ENCODE results near the gene GGN.
"Not testable (repeated sequence)": the region's sequence is repeated elsewhere in the genome, so short reads cannot be mapped to it uniquely, and the experiment has no call there.

The GGN gene

DNA sequence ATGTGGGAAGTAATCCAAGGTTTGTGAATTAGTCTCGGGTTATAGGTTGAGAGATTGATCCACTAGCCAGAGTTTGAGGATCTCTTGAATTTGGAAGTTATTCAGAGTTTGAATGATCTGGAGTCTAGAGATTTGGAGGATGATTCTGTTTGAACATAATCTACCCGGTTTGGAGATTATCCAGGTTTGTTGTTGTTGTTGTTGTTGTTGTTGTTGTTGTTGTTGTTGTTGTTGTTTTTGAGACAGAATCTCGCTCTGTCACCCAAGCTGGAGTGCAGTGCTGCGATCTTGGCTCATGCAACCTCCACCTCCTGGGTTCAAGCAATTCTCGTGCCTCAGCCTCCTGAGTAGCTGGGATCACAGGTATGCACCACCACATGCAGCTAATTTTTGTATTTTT, 24.1 kb upstream of the GGN start:
- not testable (repeated sequence) for DNase-seq (ENCODE audit: low read depth in 2 of 2)

DNA sequence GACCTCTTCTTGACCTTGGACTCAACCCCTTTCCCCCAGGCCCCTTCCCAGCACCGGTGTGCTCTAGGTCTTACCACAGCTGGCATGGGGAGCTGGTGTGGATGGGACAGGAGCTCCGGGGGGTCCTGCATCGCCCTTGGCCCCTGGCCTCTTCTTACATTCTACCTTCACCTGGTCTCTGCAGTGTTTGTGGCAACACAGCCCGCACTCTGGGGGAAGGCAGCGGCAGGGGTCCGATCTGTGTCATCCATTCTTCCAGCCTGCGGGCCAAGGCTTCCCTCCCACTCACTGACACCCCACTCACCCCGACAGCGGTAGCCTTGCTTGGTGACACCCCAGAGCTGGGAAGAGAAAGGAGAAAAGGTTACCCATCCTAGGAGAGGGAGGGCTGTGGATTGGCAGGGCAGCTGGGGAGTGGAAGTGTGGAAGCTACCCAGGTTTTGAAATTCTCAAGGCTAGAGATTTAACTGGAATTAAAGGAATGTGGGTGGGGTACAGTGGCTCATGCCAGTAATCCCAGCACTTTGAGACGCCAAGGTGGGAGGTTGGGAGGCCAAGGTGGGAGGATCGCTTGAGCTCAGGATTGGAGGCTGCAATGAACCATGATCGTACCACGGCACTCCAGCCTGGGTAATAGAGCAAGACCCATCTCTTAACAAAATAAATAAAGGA, 23.3 kb upstream of the GGN start:
- DNase-seq (ENCODE audit: low read depth in 2 of 2): no peak

DNA sequence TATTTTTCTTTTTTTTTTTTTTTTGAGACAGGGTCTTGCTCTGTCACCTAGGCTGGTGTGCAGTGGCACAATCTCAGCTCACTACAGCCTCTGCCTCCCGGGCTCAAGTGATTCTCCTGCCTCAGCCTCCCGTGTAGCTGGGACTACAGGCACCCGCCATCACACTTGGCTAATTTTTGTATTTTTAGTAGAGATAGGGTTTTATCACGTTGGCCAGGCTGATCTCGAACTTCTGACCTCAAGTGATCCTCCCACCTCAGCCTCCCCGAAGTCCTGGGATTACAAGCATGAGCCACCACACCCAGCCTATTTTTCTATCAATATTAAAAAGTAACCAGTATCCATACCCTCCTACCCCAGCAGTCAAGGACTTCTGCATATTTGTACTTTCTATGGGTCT, 22.6 kb upstream of the GGN start:
- not testable (repeated sequence) for DNase-seq (ENCODE audit: low read depth in 2 of 2)

DNA sequence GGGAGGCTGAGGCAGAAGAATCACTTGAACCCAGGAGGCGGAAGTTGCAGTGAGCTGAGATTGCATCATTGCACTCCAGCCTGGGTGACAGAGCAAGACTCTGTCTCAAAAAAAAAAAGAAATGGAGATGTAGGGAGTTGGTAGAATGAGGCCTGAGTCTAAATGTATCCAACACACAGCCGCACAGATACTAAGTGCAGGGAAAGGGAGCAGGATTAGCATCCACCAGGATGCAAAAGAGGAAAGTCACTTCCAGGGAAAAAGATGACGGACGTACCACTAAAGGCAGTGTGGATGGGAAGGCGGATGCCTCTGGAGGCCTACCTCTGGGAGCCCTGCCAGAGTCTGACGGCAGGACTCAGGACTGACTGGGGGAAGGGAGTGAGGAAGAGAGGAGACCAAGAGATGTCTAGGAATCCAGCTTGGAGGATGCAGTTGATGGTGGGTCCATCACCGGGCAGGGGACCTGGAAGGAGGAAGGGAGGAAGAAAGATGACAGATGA, 21.8 kb upstream of the GGN start:
- no peak for DNase-seq (ENCODE audit: low read depth in 2 of 2)

DNA sequence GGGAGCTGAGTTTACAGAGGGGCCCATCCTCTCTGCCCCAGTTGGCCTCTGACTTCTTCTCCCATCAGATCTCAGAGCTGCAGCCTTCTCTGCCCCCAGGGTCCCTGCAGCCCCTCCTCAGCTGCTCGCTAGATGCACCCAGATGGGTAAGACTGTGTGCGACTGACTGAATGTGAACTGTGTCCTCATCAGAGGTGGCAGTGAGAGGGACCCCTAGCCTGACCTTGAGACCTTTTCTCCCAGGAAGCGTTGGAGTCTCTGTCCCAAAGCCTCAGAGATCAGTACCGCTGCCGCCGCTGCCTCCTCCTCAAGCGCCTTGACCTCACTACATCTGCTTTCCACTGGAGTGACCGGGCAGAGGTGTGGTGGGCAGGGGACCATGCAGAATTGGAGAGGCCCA, 17.4 kb upstream of the GGN start:
- DNase-seq (ENCODE audit: low read depth in 2 of 2): no peak

DNA sequence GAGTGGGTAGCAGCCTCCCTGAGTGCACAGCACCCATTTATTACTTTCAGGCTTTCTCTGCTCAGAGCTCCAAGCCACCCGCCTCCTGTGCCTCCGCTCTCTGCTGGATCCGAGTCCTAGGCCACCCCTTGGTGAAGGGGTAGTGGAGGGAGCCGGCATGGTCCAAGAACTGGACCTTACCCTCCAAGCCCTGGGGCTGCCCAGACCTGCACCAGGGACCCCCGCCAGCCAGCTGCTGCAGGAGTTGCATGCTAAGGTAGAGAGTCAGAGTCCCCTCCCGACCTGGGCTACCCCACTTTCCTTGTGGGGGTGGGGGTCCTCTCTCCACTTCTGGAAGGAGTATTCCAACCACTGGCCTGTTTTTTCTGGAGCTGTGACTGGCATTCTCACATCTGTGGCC, 17.0 kb upstream of the GGN start:
- DNase-seq (ENCODE audit: low read depth in 2 of 2): no peak

DNA sequence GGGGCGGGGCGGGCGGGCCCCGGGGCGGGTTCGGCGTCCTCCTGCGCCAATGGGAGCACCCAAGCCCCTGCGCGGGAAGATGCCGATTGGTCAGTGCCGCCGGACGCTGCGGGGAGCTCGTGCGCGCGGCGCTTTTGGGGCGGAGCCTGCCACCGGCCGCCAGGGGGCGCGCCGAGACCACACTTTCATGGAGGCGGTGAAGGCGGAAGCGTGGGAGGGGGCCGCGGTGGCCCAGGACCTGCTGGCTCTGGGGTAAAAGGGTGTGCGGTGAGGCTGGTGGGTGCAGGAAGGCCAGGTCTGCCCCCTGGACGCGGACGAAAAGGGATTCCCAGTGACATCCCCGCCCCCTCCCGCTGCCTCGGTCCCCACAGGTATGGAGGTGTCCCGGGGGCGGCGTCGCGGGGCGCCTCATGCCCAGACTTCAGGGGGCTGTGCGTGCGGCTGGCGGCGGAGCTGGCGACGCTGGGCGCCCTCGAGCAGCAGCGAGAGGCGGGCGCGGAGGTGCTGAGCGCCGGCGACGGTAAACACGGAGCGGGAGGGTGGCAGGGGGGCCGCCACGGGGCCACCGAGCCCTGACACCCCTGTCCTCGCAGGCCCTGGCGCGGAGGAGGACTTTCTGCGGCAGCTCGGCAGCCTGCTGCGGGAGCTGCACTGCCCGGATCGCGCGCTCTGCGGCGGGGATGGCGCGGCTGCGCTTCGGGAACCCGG, 15.3 kb upstream of the GGN start, which contains the start of gene FAM98C:
Gene FAM98C, plus strand, starts transcription at position 127 of the 708 bp plus-strand sequence. Its CDS starts 61 bp downstream, at position 188.
- peak; percentile 95 to 97 for DNase-seq (ENCODE audit: low read depth in 2 of 2)

DNA sequence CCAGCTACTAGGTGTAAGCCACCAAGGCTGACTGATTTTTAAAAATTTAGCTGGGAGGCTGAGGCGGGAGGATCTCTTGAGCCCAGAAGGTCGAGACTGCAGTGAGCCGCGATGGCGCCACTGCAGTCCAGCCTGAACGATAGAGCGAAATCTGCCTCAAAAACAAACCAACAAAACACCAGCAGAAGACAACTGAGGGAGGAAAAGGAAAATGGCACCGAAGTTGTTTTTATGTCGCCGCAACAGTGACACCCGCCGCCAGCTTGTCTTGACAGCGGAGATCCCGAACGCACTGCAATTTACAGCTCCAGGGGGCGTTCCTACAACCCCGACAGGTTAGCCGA, 14.8 kb upstream of the GGN start:
- DNase-seq (ENCODE audit: low read depth in 2 of 2): no peak

DNA sequence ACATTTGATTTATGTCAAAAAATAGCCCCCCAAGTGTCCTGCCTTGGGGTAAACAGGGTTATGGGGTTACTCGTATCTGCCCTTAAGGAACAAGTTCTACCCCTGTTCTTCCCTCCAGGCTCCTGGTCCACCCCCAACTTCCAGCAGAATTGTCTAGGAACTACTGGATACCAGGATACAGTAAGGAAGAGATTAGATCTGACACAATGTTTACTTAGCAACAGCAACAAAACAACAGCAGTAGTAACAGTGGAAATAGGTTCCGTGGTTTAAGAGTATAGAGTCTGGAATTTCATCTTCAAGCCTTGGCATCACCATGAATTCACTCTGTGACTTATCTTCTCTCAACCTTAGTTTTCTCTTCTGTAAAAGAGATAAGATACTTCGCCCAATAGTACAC, 13.3 kb upstream of the GGN start:
- no peak for DNase-seq (ENCODE audit: low read depth in 2 of 2)

DNA sequence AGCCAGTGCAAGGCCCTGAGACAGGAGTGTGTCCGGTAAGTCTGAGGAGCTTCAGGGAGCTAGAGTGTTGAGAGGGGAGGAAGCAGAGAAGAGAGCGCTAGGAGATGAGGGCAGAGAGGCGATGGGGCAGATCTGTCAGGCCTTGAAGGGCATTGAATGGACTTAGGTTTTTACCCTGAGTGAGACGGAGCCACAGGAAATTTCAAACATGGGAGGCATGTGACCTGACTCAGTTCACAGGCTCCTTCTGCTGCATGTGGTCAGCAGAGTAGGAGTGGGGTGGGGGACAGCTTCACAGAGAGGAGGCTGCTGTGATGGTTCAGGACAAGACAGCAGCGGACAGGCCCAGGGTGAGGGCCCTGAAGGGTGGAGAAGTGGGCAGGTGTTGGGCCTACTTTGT, 12.5 kb upstream of the GGN start:
- no peak for DNase-seq (ENCODE audit: low read depth in 2 of 2)

DNA sequence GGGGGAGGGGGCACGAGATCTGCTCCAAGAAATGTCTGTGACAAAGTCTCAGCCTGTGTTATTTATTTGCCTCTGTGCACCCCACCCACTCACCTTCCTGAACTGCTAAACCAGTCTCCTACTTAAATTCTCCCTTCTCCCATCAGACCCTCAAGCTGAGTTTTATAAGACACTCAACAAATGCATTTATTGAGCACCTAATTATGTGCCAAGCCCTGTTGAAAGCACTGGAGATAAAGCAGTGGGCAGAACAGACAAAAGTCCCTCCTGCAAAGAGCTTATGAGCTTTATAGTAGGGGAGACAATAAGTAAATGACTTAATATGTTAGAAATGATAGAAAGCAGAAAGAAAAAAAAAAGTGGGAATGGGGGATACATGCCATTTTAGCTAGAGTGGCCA, 11.7 kb upstream of the GGN start:
- DNase-seq (ENCODE audit: low read depth in 2 of 2): no peak

DNA sequence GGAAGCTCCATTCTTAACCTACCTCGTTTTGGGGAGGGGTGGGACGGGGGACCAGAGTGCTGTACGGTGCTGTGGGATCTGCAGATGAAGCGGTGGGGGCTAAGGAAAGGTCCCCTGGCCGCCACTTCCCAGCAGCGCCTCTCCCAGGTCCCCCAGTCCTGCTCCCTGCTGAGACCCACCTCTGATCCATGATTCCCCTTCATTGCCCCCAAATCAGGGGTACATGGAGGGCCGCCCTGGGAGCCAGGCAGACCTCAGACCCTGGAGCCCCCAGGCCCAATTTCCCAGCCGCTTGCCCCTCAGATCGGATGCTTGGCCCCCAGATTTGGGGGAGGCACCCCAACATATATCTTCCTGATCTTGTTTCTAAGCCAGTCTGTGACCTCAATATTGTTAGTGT, 11.2 kb upstream of the GGN start:
- DNase-seq (ENCODE audit: low read depth in 2 of 2): no peak

DNA sequence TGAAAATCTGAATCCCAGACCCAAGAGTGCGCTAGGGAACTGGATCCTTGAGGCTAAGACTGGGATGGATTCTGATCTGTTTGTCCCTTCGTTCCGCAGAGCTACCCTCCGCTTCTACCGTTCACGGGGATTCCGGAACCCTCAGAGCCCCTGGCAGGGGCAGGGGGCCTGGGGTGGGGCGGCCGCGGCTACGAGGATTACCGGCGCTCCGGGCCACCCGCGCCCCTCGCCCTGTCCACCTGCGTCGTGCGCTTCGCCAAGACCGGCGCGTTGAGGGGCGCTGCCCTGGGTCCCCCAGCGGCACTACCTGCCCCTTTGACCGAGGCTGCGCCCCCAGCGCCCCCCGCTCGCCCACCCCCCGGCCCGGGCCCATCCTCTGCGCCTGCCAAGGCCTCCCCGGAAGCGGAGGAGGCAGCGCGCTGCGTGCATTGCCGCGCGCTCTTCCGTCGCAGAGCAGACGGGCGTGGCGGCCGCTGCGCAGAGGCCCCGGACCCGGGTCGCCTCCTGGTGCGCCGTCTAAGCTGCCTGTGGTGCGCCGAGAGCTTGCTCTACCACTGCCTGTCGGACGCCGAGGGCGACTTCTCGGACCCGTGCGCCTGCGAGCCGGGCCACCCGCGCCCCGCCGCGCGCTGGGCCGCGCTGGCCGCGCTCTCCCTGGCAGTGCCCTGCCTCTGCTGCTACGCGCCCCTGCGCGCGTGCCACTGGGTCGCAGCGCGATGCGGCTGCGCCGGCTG, 7.7 kb upstream of the GGN start:
- DNase-seq (ENCODE audit: low read depth in 2 of 2): no peak

DNA sequence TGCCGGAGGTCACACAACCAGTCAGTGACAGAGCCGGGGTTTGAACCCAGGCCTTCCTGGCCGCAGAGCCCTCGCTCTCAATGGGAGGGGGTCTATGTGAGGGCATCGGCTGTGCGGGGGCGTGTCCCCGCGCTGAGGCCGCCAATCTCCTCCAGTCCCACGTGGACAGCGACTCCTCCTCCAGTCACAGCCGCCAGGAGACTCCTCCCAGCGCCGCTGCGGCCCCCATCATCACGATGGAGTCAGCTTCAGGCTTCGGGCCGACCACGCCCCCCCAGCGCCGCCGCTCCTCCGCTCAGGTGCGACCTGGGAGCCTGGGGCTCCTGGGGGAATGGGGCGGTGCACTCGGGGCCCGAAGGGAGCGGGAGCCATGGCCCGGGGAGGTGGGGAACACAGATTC, 6.7 kb upstream of the GGN start:
- no peak for DNase-seq (ENCODE audit: low read depth in 2 of 2)

DNA sequence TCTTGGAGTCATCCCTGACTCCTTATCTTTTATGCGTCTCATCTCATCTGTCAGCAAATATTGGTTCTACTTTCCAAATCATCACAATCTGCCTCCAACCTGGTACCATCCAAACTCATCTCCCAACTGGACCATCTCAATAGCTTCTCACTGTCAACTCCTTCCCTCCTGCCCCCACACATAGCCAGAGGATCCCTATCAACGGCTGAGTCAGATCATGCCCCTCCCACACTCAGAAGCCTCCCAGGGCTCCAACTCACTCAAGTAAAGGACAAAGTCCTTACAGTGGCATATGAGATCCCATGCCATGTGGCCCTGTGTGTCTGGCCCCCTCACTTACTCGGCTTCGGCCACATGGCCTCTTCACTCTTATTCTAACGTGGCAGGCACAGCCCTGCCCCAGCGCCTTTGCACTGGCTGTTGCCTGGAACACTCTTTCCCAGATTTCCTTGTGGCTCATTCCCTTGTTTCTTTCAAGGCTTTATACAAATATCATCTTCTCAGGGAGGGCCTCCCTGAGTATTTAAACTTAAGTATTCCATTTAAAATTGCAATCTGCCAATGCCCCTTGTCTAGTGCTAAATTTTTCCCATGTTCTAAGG, 5.0 kb upstream of the GGN start:
- DNase-seq (ENCODE audit: low read depth in 2 of 2): no peak

DNA sequence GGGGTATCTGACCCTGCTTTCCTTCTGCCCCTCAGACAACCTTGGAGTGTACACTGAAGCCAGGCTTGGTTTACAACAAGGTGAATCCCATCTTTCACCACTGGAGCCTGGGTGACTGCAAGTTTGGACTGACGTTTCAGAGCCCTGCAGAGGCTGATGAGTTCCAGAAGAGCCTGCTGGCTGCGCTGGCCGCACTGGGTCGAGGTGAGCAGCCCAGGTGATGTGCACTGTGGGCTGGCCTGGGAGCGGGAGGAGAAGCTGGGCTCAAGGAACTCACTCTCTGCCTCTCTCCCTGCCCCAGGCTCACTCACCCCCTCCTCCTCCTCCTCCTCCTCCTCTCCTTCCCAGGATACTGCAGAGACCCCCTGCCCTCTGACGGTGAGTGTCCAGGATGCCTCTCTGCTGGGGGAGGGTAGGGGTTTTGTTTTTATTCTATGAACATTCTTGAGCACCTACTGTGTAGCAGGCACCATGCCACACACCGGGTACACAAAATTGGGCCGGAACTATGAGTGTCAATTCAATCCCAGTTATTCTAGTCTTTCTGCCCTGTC, 4.2 kb upstream of the GGN start:
- no peak for DNase-seq (ENCODE audit: low read depth in 2 of 2)

DNA sequence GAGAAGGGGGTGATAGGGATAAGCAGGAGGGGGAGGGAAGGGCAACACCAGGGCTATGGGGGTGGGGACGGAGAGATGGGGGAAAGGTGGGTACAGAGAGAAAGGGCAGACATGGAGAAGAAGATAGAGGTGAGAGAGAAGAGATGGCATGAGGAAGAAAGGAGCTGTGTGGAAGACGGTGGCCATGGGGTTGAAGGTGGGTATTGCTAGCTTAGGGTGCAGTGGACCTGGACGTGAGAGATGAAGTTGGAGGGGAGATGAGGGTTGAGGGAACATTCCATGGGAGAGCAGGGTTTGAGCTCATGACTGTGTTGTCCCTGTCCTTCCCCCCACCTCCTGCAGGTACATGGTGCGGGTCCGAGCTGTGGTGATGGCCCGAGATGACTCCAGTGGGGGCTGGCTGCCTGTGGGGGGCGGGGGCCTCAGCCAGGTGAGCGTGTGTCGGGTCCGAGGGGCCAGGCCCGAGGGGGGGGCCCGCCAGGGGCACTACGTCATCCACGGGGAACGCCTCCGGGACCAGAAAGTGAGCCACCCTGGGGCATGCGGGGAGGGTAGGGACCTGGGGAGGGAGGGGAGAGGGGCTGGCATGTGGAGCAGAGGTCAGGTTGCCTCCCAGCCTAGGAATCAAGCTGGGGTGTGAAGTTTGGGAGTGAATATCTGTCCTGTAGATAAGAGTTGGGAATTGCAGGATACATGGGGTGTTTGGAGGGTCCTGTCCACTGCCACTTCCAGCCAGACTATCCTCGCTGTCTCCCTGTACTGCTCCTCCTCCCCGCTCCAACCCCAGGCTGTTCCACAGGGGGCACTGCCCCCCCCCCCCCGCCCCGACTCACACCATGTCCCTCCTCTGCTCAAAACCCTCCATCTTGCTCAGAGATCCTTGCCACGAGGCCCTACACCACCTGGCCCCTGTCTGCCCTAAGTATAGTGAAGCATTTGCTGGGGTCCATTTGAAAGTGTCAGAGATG, 2.4 kb upstream of the GGN start:
- DNase-seq (ENCODE audit: low read depth in 2 of 2): no peak

DNA sequence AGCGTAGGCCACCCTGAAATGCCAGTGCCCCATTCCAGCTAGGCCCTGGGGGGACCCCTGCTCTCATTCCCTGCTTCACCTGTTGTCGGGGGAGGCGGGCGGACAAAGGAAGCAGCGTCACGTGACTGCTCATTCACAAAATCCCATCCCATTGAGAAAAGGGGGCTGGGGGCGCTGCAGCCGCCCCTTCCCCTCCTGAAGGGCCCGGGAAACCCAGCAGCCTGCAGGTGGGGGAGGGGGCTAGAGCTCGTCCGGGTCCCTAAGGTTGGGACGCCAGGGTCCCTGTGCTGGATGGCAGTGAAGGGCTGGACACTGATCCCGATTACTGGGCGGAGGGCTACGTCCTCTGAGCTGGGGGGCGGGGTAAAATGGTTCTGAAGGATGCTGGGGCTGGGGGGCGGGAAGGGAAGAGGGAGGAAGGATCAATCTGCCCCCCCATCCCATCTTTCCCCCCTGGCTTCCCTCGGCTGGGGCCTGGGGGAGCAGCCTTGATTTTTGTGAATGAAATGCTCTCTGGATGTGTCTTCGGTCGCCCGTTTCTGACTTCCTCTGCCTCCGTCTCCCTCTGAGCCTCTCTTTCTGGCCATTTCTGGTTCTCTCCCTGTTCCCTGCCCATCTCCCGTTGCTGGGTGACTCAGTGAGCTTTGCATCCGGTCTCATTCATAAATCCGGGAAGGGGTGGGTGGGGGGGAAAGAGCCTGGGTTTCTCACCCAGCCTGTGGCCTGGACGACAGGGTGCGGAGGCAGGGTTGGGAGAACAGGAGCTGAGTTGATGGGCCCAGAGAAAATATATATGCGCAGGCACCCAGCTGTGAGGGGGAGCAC, 1.5 kb upstream of the GGN start:
- no peak for DNase-seq (ENCODE audit: low read depth in 2 of 2)

DNA sequence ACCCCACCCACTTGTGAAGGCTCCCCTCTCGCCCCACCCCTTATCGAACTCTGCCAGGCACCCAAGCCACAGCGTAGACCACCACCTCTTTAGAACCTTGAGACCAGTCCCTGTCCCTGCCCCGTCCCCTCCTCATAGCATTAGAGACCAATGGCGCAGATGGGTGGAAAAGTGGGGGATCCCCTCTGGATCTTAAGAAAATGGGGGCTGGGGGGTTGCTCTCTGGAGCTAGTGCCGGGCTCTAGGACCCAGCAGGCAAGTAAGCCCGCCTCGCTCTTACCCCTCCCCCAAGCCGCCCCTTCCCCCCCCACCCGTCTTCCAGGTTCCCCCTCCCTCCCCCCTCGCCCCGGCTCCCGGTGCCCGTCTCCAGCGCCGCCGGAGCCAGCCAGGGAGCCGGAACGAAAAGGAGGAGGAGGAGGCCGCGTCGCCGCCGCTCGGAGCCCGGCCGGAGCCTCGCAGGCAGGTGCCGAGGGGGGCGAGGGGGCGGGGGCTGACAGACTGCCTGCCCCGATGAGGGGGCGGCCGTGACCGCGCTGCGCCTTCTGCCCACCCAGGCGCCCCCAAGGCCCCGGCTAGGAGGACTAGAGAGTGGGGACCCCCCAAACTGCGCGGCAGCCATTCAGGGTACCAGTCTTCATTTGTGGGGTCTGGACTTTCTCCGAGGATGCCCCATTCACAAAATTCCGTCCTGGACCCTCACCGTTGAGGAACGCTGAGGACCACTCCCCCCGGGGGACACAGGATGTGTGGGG, 691 bp upstream of the GGN start, which contains the start of gene SPRED3:
Gene SPRED3, plus strand, starts transcription at position 349 of the 752 bp plus-strand sequence. CDS start 1,606 bp downstream, outside the sequence.
- no peak for DNase-seq (ENCODE audit: low read depth in 2 of 2)

Measured in stimulated activated CD8-positive, alpha-beta memory T cell treated with anti-CD3 and anti-CD28 coated beads, Interleukin-2, amount 100 ng/mL, for 1 hour (primary cell).